Lung (tissue), 12 donors: ENCODE results near the gene SLC51B. TPM values are rescaled to one million over a fixed set of nuclear protein-coding genes. Genes with fewer than 3 reads are reported as not detected.

Experiments used
- ATAC-seq: fragments of 200-7000 bp; cut with Tn5 transposase; one replicate; pipeline ENCODE4 v1.9.1; 2020; ENCODE audit warnings: moderate number of reproducible peaks; ENCODE audit not compliant: insufficient read depth, low FRiP score
- DNase-seq, 3 donors: peaks; one replicate each; pipeline ENCODE4 v3.0.0-alpha.2; 2013 to 2017
- H3K27ac ChIP-seq, 2 donors: one replicate each; pipeline ENCODE4 v1.5.1; 2013; ENCODE audit warnings: mild to moderate bottlenecking in 2 of 2, moderate library complexity in 2 of 2, control low read depth in 1 of 2, inconsistent platforms in 1 of 2, low read depth in 1 of 2, low read length in 1 of 2
- H3K27me3 ChIP-seq, 3 donors: one replicate each; pipeline ENCODE4 v1.5.1; 2013; ENCODE audit warnings: low read length in 2 of 3; ENCODE audit not compliant: control insufficient read depth in 3 of 3, insufficient read depth in 3 of 3
- H3K36me3 ChIP-seq, 4 donors: one replicate each; pipeline ENCODE4 v1.5.1; 2013; ENCODE audit warnings: low read length in 4 of 4, mild to moderate bottlenecking in 1 of 4, moderate library complexity in 1 of 4; ENCODE audit not compliant: control insufficient read depth in 4 of 4, insufficient read depth in 4 of 4
- H3K4me1 ChIP-seq, 5 donors: one replicate each; pipeline ENCODE4 v1.5.1; 2013; ENCODE audit warnings: low read length in 5 of 5, mild to moderate bottlenecking in 2 of 5, moderate library complexity in 1 of 5; ENCODE audit not compliant: control insufficient read depth in 5 of 5, insufficient read depth in 5 of 5
- H3K4me3 ChIP-seq: one replicate; pipeline ENCODE4 v1.5.1; 2013; ENCODE audit warnings: mild to moderate bottlenecking, control low read depth, moderate library complexity
- H3K9ac ChIP-seq, 2 donors: one replicate each; pipeline ENCODE4 v1.5.1; 2013; ENCODE audit warnings: low read length in 2 of 2, control low read depth in 1 of 2; ENCODE audit not compliant: insufficient read depth in 1 of 2
- H3K9me3 ChIP-seq, 4 donors: one replicate each; pipeline ENCODE4 v1.5.1; 2013; ENCODE audit warnings: low read length in 3 of 4, mild to moderate bottlenecking in 1 of 4, moderate library complexity in 1 of 4; ENCODE audit not compliant: control insufficient read depth in 4 of 4, insufficient read depth in 3 of 4
- WGBS, 2 donors: extraction: QIAGEN DNeasy Blood & Tissue Kit; methylation state at CpG; one replicate each; pipeline ENCODE4 v1.1.7; 2013; 5-methylcytosine and 5-hydroxymethylcytosine counted together
- polyA plus RNA-seq, 2 donors: library from polyadenylated mRNA; stranded (reverse); fragments of 200-250 nt; gene quantifications; one replicate each; pipeline ENCODE4 v1.2.1, GENCODE V29; 2013
- total RNA-seq, 2 donors: library from RNA; depleted of rRNA in 1 of 2; stranded (reverse); fragments of >200 nt in 1 of 2; gene quantifications; one replicate each; pipeline ENCODE4 v1.2.1, GENCODE V29; 2014 to 2021
- TF ChIP-seq, protein P1 (sequence below): IDR thresholded peaks from 2 replicates; pipeline ENCODE4 v1.5.1; 2012; ENCODE audit warnings: mild to moderate bottlenecking; ENCODE audit errors: control extremely low read depth, extremely low read depth
- donor health status: control.
- donor health status: control.
- donor health status: Bipolar disorder and iron deficiency.
- donor health status: healthy.
- donor health status: DM: yes; HTN: yes; CAD: no.

The SLC51B gene
- total and polyA plus RNA-seq, 4 donors = 0.85 to 7.3 (median 2.0) TPM

DNA sequence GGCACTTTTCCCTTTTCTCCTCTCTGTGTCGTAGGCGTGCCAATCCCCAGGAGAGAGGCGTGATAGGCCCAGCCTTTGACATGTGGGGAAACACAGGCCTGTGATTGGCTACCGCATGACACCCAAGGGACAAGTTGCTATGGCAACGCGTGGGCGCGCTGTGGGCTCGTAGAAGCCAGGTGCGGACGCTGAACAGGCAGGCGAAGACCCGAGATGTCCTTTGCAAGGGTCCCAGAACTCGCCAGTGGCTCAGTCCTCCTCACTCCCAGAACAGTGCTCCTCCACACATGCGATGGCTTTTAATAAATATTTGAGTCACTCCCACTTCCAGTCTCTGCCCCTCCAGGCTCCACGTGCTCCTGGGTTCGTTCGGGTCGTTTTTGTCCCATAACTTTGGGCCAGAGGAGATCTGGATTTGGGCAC lies 4.2 kb downstream of the SLC51B start:
- H3K9me3 ChIP-seq = no peaks in the 10 kb centered on the region
- H3K36me3 ChIP-seq = peaks cover 0 to 31% (median 11%) of the 10 kb centered on the region in 4 donors
- H3K4me3 ChIP-seq = no peak overlapping the region
- no peak overlapping the region for H3K9ac ChIP-seq
- H3K27me3 ChIP-seq = no peaks in the 10 kb centered on the region
- ATAC-seq (peak; percentile 67), DNase-seq (peak; percentile 83 to 85 (median 83))
- H3K27ac ChIP-seq = no peak overlapping the region
- TF ChIP-seq, protein P1, sequence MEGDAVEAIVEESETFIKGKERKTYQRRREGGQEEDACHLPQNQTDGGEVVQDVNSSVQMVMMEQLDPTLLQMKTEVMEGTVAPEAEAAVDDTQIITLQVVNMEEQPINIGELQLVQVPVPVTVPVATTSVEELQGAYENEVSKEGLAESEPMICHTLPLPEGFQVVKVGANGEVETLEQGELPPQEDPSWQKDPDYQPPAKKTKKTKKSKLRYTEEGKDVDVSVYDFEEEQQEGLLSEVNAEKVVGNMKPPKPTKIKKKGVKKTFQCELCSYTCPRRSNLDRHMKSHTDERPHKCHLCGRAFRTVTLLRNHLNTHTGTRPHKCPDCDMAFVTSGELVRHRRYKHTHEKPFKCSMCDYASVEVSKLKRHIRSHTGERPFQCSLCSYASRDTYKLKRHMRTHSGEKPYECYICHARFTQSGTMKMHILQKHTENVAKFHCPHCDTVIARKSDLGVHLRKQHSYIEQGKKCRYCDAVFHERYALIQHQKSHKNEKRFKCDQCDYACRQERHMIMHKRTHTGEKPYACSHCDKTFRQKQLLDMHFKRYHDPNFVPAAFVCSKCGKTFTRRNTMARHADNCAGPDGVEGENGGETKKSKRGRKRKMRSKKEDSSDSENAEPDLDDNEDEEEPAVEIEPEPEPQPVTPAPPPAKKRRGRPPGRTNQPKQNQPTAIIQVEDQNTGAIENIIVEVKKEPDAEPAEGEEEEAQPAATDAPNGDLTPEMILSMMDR = no peak
- H3K4me1 ChIP-seq = peaks cover 5 to 39% (median 9%) of the 10 kb centered on the region in 5 donors
- WGBS, 2 donors = 4 to 9% methylated on average over 19 of the region's 19 CpGs

DNA sequence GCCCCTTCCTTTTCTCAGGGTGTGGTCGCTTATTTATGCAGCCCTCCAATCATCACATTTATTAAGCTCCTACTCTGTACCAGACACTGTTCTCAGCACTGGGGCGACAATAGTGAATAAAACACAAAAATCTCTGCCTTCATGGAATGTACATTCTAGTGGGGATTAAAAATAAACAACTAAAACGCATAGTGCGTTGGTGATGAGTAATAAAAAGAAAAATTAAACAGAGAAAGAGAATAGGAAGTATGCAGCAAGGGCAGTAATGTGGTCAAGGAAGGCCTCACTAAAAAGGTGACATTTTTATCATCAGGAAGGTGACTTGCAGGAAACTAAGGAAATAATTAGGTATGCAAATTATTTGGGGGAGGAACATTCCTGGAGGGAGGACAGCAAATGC lies 5.1 kb downstream of the SLC51B start:
- Histone ChIP-seq H3K4me1 (peaks cover 3 to 41% (median 10%) of the 10 kb centered on the region in 5 donors), H3K27me3 (no peaks in the 10 kb centered on the region), H3K9ac (no peak overlapping the region), H3K36me3 (peaks cover 0 to 34% (median 13%) of the 10 kb centered on the region in 4 donors), H3K4me3 (no peak overlapping the region), H3K9me3 (no peaks in the 10 kb centered on the region), H3K27ac (no peak overlapping the region)
- TF ChIP-seq, protein P1 = no peak
- 33 to 35% methylated on average over 4 of the region's 4 CpGs for WGBS, 2 donors
- ATAC-seq = no peak
- DNase-seq = no peak

DNA sequence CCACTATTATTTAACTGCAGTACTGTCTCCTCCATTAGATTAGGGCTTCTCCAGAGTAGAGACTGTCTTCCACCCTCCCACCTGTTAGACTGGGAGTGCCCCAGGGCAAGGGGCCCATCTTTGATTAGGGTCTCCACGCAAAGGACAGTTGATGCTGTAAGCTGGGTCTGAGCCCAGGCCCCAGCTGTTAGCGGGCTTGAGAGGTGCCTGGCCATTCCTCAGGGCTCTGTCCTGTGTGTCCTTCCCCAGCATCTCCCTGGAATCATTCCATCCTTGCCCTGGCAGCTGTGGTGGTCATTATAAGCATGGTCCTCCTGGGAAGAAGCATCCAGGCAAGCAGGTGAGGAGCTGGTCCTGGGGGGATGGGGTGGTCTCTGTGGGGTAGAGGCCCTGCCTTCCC lies 6.1 kb downstream of the SLC51B start:
- 85 to 87% methylated on average over 2 of the region's 2 CpGs for WGBS, 2 donors
- no peaks in the 10 kb centered on the region for H3K9me3 ChIP-seq
- H3K4me3 ChIP-seq = no peak overlapping the region
- H3K36me3 ChIP-seq = peaks cover 0 to 44% (median 15%) of the 10 kb centered on the region in 4 donors
- peaks cover 0 to 46% (median 14%) of the 10 kb centered on the region in 5 donors for H3K4me1 ChIP-seq
- DNase-seq = no peak
- no peaks in the 10 kb centered on the region for H3K27me3 ChIP-seq
- no peak overlapping the region for H3K9ac ChIP-seq
- H3K27ac ChIP-seq = no peak overlapping the region
- TF ChIP-seq, protein P1 = no peak
- no peak for ATAC-seq

DNA sequence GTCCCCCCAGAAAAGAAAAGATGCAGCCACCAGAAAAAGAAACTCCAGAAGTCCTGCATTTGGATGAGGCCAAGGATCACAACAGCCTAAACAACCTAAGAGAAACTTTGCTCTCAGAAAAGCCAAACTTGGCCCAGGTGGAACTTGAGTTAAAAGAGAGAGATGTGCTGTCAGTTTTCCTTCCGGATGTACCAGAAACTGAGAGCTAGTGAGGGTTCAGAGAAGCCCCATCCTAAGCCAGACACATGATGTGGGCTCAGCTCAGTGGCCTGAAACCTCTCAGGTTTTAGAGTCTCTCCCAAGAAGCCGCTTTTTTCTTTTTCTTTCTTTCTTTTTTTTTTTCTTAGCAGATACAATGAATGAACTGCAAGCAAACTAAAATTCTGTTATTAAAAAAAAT lies 7.8 kb downstream of the SLC51B start:
- TF ChIP-seq, protein P1 = no peak
- no peak overlapping the region for H3K9ac ChIP-seq
- no peak for ATAC-seq
- peaks cover 0 to 55% (median 14%) of the 10 kb centered on the region in 5 donors for H3K4me1 ChIP-seq
- peaks cover 0 to 58% (median 22%) of the 10 kb centered on the region in 4 donors for H3K36me3 ChIP-seq
- H3K9me3 ChIP-seq = no peaks in the 10 kb centered on the region
- H3K27ac ChIP-seq = no peak overlapping the region
- 87 to 97% methylated on average over 2 of the region's 2 CpGs for WGBS, 2 donors
- H3K4me3 ChIP-seq = no peak overlapping the region
- no peak for DNase-seq
- no peaks in the 10 kb centered on the region for H3K27me3 ChIP-seq
